K562 (cell line): ENCODE measurements around the gene FAM20C.

ENCODE experiments used
- LEF1 ChIP-seq: fragments of 450-650 bp; IDR thresholded peaks from 2 replicates; pipeline ENCODE4 v1.6.1; 2016; ENCODE audit warnings: mild to moderate bottlenecking
- MTF1 ChIP-seq: fragments of 250-450 bp; sonication (Bioruptor Pico); IDR thresholded peaks from 2 replicates; pipeline ENCODE4 v1.9.0; 2021; ENCODE audit warnings: moderate library complexity, mild to moderate bottlenecking, inconsistent platforms, borderline replicate concordance
- NFIC ChIP-seq: fragments of 450-650 bp; IDR thresholded peaks from 2 replicates; pipeline ENCODE4 v1.6.1; 2017; ENCODE audit warnings: mild to moderate bottlenecking, inconsistent platforms
- POLR2AphosphoS2 ChIP-seq: IDR thresholded peaks from 2 replicates; pipeline ENCODE4 v1.6.1; 2012; ENCODE audit warnings: low read length, improper control_type of control experiment
- YY1 ChIP-seq, 3 experiments: IDR thresholded peaks; 2 replicates each; pipeline ENCODE4 v1.6.1; 2011; ENCODE audit warnings: low read length in 2 of 3, mild to moderate bottlenecking in 2 of 3, moderate library complexity in 2 of 3, borderline replicate concordance in 1 of 3, control low read depth in 1 of 3, low read depth in 1 of 3; ENCODE audit not compliant: insufficient read depth in 3 of 3, insufficient replicate concordance in 2 of 3, control insufficient read depth in 1 of 3, insufficient read length in 1 of 3; ENCODE audit errors: extremely low read depth in 1 of 3
- ZFPM2 ChIP-seq: fragments of 250-450 bp; sonication (Bioruptor Pico); IDR thresholded peaks from 2 replicates; pipeline ENCODE4 v1.5.1; 2022; ENCODE audit warnings: mild to moderate bottlenecking
- TF ChIP-seq, protein P1 (sequence below): sonication (generic); formaldehyde crosslinking; IDR thresholded peaks from 2 replicates; pipeline ENCODE4 v1.8.0; 2023; ENCODE audit warnings: mild to moderate bottlenecking, missing genetic modification reagents
- TF ChIP-seq, protein P2 (sequence below), 3 experiments: IDR thresholded peaks in 2 of 3; conservative IDR thresholded peaks in 1 of 3; 2 replicates each; pipeline ENCODE4 v1.5.1; 2011 to 2012; ENCODE audit warnings: low read length in 3 of 3, mild to moderate bottlenecking in 3 of 3, control low read depth in 2 of 3, improper control_type of control experiment in 1 of 3, inconsistent platforms in 1 of 3, low read depth in 1 of 3, mixed read lengths in 1 of 3, moderate library complexity in 1 of 3; ENCODE audit not compliant: insufficient read depth in 2 of 3

- TF ChIP-seq YY1 (IDR thresholded peaks at IDR 0.05; ENCODE audit: borderline replicate concordance in 1 of 3, control insufficient read depth in 1 of 3, extremely low read depth in 1 of 3, insufficient read depth in 3 of 3, insufficient read length in 1 of 3, insufficient replicate concordance in 2 of 3, low read depth in 1 of 3, low read length in 2 of 3) (no peak), NFIC (no peak), POLR2AphosphoS2 (no peak), ZFPM2 (CRISPR knock-in tag) (no peak), MTF1 (no peak), LEF1 (no peak)
- TF ChIP-seq, protein P1, sequence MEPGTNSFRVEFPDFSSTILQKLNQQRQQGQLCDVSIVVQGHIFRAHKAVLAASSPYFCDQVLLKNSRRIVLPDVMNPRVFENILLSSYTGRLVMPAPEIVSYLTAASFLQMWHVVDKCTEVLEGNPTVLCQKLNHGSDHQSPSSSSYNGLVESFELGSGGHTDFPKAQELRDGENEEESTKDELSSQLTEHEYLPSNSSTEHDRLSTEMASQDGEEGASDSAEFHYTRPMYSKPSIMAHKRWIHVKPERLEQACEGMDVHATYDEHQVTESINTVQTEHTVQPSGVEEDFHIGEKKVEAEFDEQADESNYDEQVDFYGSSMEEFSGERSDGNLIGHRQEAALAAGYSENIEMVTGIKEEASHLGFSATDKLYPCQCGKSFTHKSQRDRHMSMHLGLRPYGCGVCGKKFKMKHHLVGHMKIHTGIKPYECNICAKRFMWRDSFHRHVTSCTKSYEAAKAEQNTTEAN = no peak
- TF ChIP-seq, protein P2, sequence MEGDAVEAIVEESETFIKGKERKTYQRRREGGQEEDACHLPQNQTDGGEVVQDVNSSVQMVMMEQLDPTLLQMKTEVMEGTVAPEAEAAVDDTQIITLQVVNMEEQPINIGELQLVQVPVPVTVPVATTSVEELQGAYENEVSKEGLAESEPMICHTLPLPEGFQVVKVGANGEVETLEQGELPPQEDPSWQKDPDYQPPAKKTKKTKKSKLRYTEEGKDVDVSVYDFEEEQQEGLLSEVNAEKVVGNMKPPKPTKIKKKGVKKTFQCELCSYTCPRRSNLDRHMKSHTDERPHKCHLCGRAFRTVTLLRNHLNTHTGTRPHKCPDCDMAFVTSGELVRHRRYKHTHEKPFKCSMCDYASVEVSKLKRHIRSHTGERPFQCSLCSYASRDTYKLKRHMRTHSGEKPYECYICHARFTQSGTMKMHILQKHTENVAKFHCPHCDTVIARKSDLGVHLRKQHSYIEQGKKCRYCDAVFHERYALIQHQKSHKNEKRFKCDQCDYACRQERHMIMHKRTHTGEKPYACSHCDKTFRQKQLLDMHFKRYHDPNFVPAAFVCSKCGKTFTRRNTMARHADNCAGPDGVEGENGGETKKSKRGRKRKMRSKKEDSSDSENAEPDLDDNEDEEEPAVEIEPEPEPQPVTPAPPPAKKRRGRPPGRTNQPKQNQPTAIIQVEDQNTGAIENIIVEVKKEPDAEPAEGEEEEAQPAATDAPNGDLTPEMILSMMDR (IDR thresholded peaks at IDR 0.05 in 2 of 3, conservative IDR thresholded peaks at IDR 0.05 in 1 of 3; ENCODE audit: insufficient read depth in 2 of 3, low read depth in 1 of 3, low read length in 3 of 3) = no peak
Observed at GRCh38 chr7:253581-254336, 61.4 kb downstream of the FAM20C start.
